Stimulated activated CD8-positive, alpha-beta memory T cell treated with anti-CD3 and anti-CD28 coated beads, Interleukin-4, amount 100 ng/mL, for 24 hours (primary cell): ENCODE data around the gene CLCA4.
"Not testable (repeated sequence)": the region's sequence is repeated elsewhere in the genome, so short reads cannot be mapped to it uniquely, and the experiment has no call there.

Experiments
- DNase-seq: peaks from one replicate; pipeline ENCODE4 v3.0.0-alpha.2; 2020; ENCODE audit warnings: low read depth

The CLCA4 gene

GRCh38 chr1:86530211-86530845, 16.6 kb upstream of the CLCA4 start:
- DNase-seq: no peak

DNA sequence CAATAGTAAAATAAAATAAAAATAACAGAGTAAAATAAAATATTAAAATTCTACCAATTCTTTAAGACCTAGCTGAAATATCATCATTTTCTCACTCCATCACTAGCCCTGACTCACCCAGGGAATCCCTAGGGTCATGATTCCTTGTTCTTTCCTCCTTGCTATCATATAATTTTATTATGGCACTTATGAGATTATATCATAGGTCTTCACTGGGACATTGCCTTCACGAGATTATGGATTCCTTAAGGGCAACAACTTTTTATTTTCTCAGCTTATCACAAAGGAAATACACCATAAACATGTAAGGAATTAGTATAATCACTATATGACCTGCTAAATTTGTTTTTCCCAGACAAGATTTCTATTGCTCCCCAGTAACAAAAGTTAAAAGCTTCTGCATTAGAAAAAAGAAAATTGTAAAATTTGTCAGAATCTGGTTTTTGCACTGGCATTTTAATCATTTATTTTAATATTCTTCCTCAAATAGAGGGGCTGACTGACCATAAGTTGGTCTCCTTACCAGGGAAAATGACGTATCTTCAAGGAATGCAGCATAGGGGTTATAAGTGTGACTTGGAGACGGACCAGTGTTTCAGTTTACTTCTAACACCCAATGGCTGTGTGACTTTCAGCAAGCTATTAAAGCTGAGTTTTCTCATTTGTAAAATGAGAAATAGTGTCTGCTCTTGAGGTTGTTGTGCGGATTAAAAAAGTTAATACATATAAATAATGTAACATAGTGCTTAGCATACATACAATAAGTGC, 8.8 kb upstream of the CLCA4 start:
- DNase-seq: no peak

- no peak for DNase-seq
Measured at GRCh38 chr1:86538775-86539174, 8.1 kb upstream of the CLCA4 start.

DNA sequence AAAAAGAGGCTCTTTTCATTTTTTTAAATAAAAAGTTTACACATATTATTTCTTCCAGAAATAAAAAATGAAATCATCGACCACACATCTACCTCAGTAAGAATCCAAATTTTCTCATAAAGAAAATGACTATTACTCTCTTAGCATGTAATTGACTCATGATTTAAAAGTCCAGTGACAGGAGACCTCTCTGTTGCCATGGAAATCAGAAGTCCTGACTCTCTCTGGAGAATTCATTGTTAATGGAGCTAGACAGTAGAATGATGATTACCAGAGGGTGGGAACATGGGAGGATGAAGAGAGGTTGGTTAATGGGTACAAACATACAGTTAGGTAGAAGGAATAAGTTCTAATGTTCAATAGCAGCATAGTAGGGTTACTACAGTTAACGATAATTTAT, 5.0 kb upstream of the CLCA4 start:
- DNase-seq: no peak

GRCh38 chr1:86542631-86543030, 4.2 kb upstream of the CLCA4 start:
- no peak for DNase-seq

GRCh38 chr1:86548839-86549238, 2.0 kb downstream of the CLCA4 start:
- no peak for DNase-seq

GRCh38 chr1:86551305-86551704, 4.4 kb downstream of the CLCA4 start:
- DNase-seq: no peak

- DNase-seq: no peak
Measured at GRCh38 chr1:86552376-86552775, 5.5 kb downstream of the CLCA4 start.

DNA sequence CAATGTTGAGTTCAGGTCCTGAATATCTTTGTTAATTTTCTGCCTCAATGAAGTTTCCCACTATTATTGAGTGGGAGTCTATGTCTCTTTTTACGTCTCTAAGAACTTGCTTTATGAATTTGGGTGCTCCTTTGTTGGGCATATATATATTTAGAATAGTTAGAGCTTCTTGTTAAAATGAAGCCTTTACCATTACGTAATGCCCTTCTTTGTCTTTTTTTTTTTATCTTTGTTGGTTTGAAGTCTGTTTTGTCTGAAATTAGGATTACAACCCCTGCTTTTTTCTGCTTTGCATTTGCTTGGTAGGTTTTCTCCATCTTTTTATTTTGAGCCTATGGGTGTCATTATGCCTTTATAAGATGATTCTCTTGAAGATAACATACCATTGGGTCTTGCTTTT, 10.9 kb downstream of the CLCA4 start:
- no peak for DNase-seq

GRCh38 chr1:86563849-86564248, 17.0 kb downstream of the CLCA4 start:
- DNase-seq: no peak

DNA sequence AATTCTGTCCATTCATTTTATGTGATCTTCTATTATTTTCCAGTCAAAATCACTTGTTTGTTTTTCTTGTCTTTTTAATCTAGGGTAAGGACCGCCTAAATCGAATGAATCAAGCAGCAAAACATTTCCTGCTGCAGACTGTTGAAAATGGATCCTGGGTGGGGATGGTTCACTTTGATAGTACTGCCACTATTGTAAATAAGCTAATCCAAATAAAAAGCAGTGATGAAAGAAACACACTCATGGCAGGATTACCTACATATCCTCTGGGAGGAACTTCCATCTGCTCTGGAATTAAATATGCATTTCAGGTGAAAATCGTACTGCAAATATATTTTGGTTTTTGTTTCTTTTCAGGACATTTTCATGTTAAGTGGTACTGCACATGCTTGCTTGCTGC, 20.5 kb downstream of the CLCA4 start:
- DNase-seq: no peak

DNA sequence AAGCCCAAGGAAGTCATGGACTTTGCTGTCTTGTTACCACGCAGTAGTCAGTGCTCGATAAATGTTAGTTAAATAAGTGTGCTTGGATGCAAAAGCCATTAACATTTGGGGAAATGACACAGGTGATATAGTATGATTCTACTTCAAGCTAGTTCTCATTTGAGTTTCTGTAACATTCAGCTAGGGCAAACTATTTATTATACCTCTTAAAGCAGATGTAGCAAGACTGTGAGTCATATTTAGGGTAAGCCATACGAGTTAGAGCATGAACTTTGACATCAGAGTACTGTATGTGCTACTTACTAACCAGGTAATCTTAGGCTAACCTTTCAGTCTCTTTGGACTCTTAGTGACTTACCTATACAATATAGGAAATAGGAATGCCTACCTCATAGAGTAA, 21.0 kb downstream of the CLCA4 start:
- DNase-seq: no peak

DNA sequence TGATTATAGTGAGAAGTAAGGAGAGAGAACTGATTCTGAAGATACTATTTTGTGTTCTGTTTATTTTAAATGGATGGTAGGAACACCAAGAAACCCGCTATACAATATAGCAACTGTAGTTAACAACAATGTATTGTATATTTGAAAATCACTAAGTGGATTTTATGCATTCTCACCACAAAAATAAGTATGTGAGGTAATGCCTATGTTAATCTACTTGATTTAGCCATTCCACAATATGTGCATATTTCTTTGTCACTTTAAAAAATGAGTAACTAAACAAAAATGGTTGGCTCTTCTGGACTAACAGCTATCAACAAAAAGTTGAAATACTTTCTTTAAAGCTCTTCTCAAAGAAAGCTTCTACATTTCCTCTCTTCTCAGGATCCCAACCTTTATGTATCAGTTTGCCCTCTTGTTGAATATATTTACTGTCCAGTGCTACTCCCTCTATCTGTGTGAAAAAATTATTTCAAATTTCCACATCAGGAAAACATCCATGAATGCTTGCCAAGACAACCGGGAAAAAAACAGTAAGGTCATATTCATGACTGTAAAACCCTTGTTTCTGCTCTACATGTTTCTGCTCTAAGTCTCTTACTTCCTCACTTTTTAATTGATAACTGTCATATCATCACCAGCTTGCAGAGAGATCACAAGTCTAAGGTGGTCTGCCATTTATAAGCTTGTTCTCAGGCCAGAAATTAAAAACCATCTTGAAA, 27.0 kb downstream of the CLCA4 start:
- DNase-seq: no peak

- no peak for DNase-seq
Measured at GRCh38 chr1:86581231-86581630, 34.4 kb downstream of the CLCA4 start.

DNA sequence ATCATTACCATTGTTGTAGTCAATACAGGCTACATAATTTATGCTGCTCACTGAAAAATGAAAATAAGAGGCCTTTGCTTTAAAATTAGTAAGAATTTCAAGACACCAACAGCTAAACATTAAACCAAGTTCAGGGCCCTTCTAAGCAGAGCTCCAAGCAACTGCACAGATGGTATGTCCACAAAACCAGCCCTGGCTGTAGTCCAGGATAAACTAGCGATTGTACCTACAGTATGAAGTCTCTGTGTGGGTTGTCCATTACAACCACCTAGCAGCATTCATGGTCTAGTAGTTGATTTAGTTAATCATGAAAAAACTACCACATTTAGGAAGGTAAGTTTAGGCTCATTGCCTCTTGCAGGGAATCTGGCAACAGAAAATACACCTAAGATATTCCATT, 35.3 kb downstream of the CLCA4 start:
- no peak for DNase-seq

GRCh38 chr1:86583032-86583431, 36.2 kb downstream of the CLCA4 start:
- no peak for DNase-seq

DNA sequence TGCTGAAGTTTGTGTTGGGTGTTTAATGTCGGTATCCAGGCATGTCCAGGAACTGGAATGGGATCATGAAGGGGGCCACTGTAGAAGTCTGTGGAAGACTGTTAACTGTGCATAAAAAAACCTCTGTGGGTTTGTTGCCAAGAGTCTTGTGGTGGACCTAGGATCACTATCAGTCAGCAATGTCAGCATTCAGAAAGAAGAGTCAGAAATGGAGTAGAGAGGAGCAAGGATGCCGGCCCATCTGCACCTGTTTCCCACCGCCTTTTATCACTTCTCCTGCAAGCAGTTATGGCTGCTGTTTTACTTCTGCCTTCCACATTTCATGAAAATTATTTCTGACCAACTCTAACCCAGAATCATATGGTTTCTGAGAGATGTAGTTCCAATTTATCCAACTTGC, 36.7 kb downstream of the CLCA4 start:
- DNase-seq: no peak

GRCh38 chr1:86594284-86594770, 47.4 kb downstream of the CLCA4 start:
- no peak for DNase-seq

- DNase-seq: no peak
Measured at GRCh38 chr1:86596224-86596623, 49.3 kb downstream of the CLCA4 start.

GRCh38 chr1:86596741-86597290, 49.9 kb downstream of the CLCA4 start:
- DNase-seq: no peak

DNA sequence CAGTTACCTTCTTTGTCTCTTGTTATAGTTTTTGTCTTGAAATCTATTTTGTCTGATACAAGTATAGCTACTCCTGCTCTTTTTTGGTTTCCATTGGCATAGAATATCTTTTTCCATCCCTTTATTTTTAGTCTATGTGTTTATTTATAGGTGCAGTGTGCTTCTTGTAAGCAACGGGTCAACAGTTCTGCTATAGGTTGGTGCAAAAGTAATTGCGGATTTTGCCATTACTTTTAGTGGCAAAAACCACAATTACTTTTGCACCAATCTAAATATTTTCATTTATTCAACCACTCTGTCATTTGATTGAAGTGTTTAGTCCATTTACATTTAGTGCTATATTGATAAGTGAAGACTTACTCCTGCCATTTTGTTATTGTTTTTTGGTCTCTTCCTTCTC, 59.2 kb downstream of the CLCA4 start:
- not testable (repeated sequence) for DNase-seq

GRCh38 chr1:86616433-86616832, 69.6 kb downstream of the CLCA4 start:
- no peak for DNase-seq

DNA sequence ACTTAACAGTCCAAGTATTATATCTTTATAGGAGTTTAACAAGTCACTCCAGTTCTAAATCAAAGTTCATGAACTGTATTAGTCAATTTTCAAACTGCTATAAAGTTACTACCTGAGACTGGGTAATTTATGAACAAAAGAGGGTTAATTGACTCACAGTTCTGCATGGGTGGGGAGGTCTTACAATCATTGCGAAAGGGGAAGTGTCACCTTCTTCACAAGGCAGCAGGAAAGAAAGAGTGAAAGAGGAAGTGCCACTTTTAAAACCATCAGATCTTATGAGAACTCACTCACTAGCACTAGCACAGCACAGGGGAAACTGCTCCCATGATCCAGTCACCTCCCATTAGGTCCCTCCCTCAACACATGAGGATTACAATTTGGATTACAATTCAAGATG, 70.0 kb downstream of the CLCA4 start:
- no peak for DNase-seq
